ENCODE measurements around the gene ZNF560. TPM values are rescaled to one million over a fixed set of nuclear protein-coding genes. Genes with fewer than 3 reads are reported as not detected.

ZNF560 gene
- total RNA-seq (2013; cell fraction: nucleolus; rRNA removed): not detected in 2 replicates
- total RNA-seq (2014; rRNA removed): not detected in 2 replicates
- not detected in 2 replicates for total RNA-seq (2014; rRNA removed; fragmentation: Illumina TruSeq; extraction: Trizol)
- total RNA-seq (2021): 0.10 and 0.29 TPM in 2 replicates
- polyA plus RNA-seq (2011; ENCODE audit: low read depth): not detected
- not detected in 2 replicates for polyA plus RNA-seq (2011; rRNA removed)
- not detected in 2 replicates for polyA plus RNA-seq (2011; cell fraction: cytosol; rRNA removed)
- polyA plus RNA-seq (2011; cell fraction: nucleus; rRNA removed): not detected in 2 replicates
- 0.10 TPM in 1 of 2 replicates, not detected in the other for polyA plus RNA-seq (2012)
- not detected in 2 replicates for polyA plus RNA-seq (2014; fragmentation: Illumina TruSeq; extraction: Trizol)
- under 1 TPM; 0.08 to 0.13 TPM for polyA plus RNA-seq (2014; fragmentation: Nextera tagmentation; extraction: Ambion mirVana)
- polyA plus RNA-seq (2014; rRNA removed): 0.03 TPM in 1 of 2 replicates, not detected in the other
- under 1 TPM; 0.11 to 0.16 TPM for polyA plus RNA-seq (2016; fragmentation: Nextera tagmentation; extraction: Ambion mirVana)
- polyA minus RNA-seq (2011; rRNA and poly(A)+ RNA removed): not detected in 2 replicates
- not detected in 2 replicates for polyA minus RNA-seq (2011; cell fraction: cytosol; rRNA and poly(A)+ RNA removed)
- not detected in 2 replicates for polyA minus RNA-seq (2011; cell fraction: nucleus; rRNA and poly(A)+ RNA removed)
- percentile 5 among the genes with signal in this experiment for Bru-seq, nascent RNA
- percentile 8 among the genes with signal in this experiment for BruChase-seq, experiment 1, labeled RNA remaining after a 6-hour chase
- percentile 3 among the genes with signal in this experiment for BruChase-seq, experiment 2, labeled RNA remaining after a 2-hour chase
- long read RNA-seq, experiment 1: 0 reads
- long read RNA-seq, experiment 2: 0 reads

GRCh38 chr19:9498183-9498902, at the start of gene ZNF560:
Gene ZNF560, minus strand, starts transcription at chr19:9498616. Its CDS starts 23,303 bp downstream, at chr19:9475313.
- Histone ChIP-seq H3K4me1 (ENCODE audit: control insufficient read depth, insufficient read depth, low read length) (no peaks in the 10 kb centered on the region), H3K4me2 (ENCODE audit: control insufficient read depth, insufficient read depth) (no peak within 1 kb of the TSS), H3K4me3 (no peak within 1 kb of the TSS), H3K27me3 (replicated peaks in 1 of 2; ENCODE audit: control insufficient read depth in 2 of 2, insufficient read depth in 2 of 2, low read length in 1 of 2) (no peaks in the 10 kb centered on the region), H3K9me3 (replicated peaks; ENCODE audit: control insufficient read depth, insufficient read depth, low read length) (no peaks in the 10 kb centered on the region; the same call in 2 of the 3 replicates), H4K20me1 (ENCODE audit: control insufficient read depth, insufficient read depth) (no peaks in the 10 kb centered on the region), H3K36me3 (ENCODE audit: control insufficient read depth in 2 of 2, insufficient read depth in 2 of 2, low read length in 1 of 2) (no peaks in the 10 kb centered on the region), H3K9ac (ENCODE audit: control insufficient read depth, insufficient read depth, low read length) (no peak within 1 kb of the TSS), H3K79me2 (ENCODE audit: control insufficient read depth, insufficient read depth, low read length) (no peaks in the 10 kb centered on the region), H3K27ac (ENCODE audit: control insufficient read depth, insufficient read depth) (no peak within 1 kb of the TSS), H2AFZ (ENCODE audit: control insufficient read depth, low read depth, low read length) (no peak within 1 kb of the TSS)
- WGBS (ENCODE audit: insufficient coverage, insufficient replicate concordance, low lambda C conversion rate, missing lambda C conversion rate): 44% methylated on average over 41 of the region's 44 CpGs
- in situ Hi-C loops (cut with MboI): no loop called here
- no peak for DNase-seq (ENCODE audit: low read depth, low spot score)
- ATAC-seq: no peak
- ChIA-PET CTCF (no interaction called here), POLR2A (no interaction called here), SMC1A (ENCODE audit: uncharacterized antibody, unreplicated experiment) (no interaction called here), RAD21 (ENCODE audit: unreplicated experiment) (no interaction called here)
- intact Hi-C loops (cut with micrococcal nuclease; ENCODE audit: unreplicated experiment): no loop called here
- BruUV-seq (replicated peaks): no TSS peak
- FAIRE-seq: no peak
- TF ChIP-seq RUNX3 (IDR thresholded peaks at IDR 0.05; ENCODE audit: low read length) (no peak), SIN3A (IDR thresholded peaks at IDR 0.05; ENCODE audit: low read depth, low read length) (no peak), ATF2 (IDR thresholded peaks at IDR 0.05; ENCODE audit: low read length) (no peak), ATF7 (IDR thresholded peaks at IDR 0.05; ENCODE audit: low read depth) (no peak), MEF2A (IDR thresholded peaks at IDR 0.05; ENCODE audit: insufficient read depth, low read depth, low read length) (no peak)
- TF ChIP-seq, protein P1, sequence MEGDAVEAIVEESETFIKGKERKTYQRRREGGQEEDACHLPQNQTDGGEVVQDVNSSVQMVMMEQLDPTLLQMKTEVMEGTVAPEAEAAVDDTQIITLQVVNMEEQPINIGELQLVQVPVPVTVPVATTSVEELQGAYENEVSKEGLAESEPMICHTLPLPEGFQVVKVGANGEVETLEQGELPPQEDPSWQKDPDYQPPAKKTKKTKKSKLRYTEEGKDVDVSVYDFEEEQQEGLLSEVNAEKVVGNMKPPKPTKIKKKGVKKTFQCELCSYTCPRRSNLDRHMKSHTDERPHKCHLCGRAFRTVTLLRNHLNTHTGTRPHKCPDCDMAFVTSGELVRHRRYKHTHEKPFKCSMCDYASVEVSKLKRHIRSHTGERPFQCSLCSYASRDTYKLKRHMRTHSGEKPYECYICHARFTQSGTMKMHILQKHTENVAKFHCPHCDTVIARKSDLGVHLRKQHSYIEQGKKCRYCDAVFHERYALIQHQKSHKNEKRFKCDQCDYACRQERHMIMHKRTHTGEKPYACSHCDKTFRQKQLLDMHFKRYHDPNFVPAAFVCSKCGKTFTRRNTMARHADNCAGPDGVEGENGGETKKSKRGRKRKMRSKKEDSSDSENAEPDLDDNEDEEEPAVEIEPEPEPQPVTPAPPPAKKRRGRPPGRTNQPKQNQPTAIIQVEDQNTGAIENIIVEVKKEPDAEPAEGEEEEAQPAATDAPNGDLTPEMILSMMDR (IDR thresholded peaks at IDR 0.05 in 2 of 3, conservative IDR thresholded peaks at IDR 0.05 in 1 of 3; ENCODE audit: control insufficient read depth in 2 of 3, extremely low read depth in 1 of 3, insufficient read depth in 1 of 3, low read depth in 3 of 3, low read length in 3 of 3): peak in 1 of 3 experiments; percentile 16; a peak in 1 of 6 replicates

Data from GM12878 (cell line).